Tibial nerve (tissue), 4 donors: ENCODE measurements around the gene CAPZA2.

Source experiments
- CTCF ChIP-seq, 5 experiments: fragments of 200-600 bp in 3 of 5; fragments of 450-650 bp in 2 of 5; sonication (generic) in 3 of 5; IDR thresholded peaks; one replicate each; pipeline ENCODE4 v1.5.1; 2016 to 2019; ENCODE audit warnings: antibody characterized with exemption in 5 of 5, mild to moderate bottlenecking in 3 of 5, moderate library complexity in 2 of 5
- EP300 ChIP-seq, 2 donors: sonication (generic); formaldehyde crosslinking; IDR thresholded peaks; one replicate each; pipeline ENCODE4 v1.6.1; 2017; ENCODE audit warnings: antibody characterized with exemption in 2 of 2, mild to moderate bottlenecking in 1 of 2
- POLR2A ChIP-seq, 2 donors: fragments of 450-650 bp; IDR thresholded peaks; one replicate each; pipeline ENCODE4 v1.6.1; 2017; ENCODE audit warnings: antibody characterized with exemption in 2 of 2, mild to moderate bottlenecking in 2 of 2, moderate library complexity in 2 of 2

- TF ChIP-seq CTCF (IDR thresholded peaks at IDR 0.05) (no peak), POLR2A (IDR thresholded peaks at IDR 0.05) (no peak), EP300 (IDR thresholded peaks at IDR 0.05) (peak in 1 of 2 donors; percentile 59)
These were observed 14.5 kb downstream of the CAPZA2 start for GRCh38 chr7:116876664-116877442.
